Mesendoderm (in vitro differentiated cells): ENCODE measurements around the gene STX1B. TPM values are rescaled to one million over a fixed set of nuclear protein-coding genes. Genes with fewer than 3 reads are reported as not detected.
A peak's percentile ranks its signal among the peaks of the same experiment; 100 is the strongest.
"Not testable (repeated sequence)": the region's sequence is repeated elsewhere in the genome, so short reads cannot be mapped to it uniquely, and the experiment has no call there.

Experiments used
- DNase-seq: peaks from one replicate; pipeline ENCODE4 v3.0.0; 2013
- H2AK5ac ChIP-seq: 2 replicates; pipeline ENCODE4 v1.6.1; 2013; ENCODE audit warnings: low read length, inconsistent platforms
- H2BK120ac ChIP-seq: 2 replicates; pipeline ENCODE4 v1.6.1; 2013; ENCODE audit warnings: low read depth, mild to moderate bottlenecking, low read length, moderate library complexity, mixed read lengths
- H2BK15ac ChIP-seq: replicated peaks from 2 replicates; pipeline ENCODE4 v1.6.1; 2013; ENCODE audit warnings: low read depth, mild to moderate bottlenecking, moderate library complexity
- H2BK5ac ChIP-seq: 2 replicates; pipeline ENCODE4 v1.6.1; 2013; ENCODE audit warnings: low read length, inconsistent platforms
- H3K18ac ChIP-seq: 2 replicates; pipeline ENCODE4 v1.6.1; 2013; ENCODE audit warnings: mild to moderate bottlenecking, low read length, mixed read lengths
- H3K23ac ChIP-seq: one replicate; pipeline ENCODE4 v1.6.1; 2013; ENCODE audit warnings: low read length
- H3K27ac ChIP-seq: 2 replicates; pipeline ENCODE4 v1.5.1; 2013; ENCODE audit warnings: low read depth, mild to moderate bottlenecking, inconsistent platforms, low read length, moderate library complexity
- H3K27me3 ChIP-seq: 2 replicates; pipeline ENCODE4 v1.6.1; 2013; ENCODE audit warnings: low read length, control low read depth, mild to moderate bottlenecking, inconsistent platforms; ENCODE audit not compliant: insufficient read depth, poor library complexity
- H3K36me3 ChIP-seq: 2 replicates; pipeline ENCODE4 v1.6.1; 2013; ENCODE audit warnings: low read length, inconsistent platforms; ENCODE audit not compliant: control insufficient read depth, insufficient read depth
- H3K4ac ChIP-seq: one replicate; pipeline ENCODE4 v1.6.1; 2013; ENCODE audit warnings: low read depth, mild to moderate bottlenecking, low read length, moderate library complexity
- H3K4me1 ChIP-seq: 2 replicates; pipeline ENCODE4 v1.6.1; 2013; ENCODE audit warnings: low read depth, low read length, inconsistent platforms; ENCODE audit not compliant: control insufficient read depth
- H3K4me2 ChIP-seq: 2 replicates; pipeline ENCODE4 v1.6.1; 2013; ENCODE audit warnings: low read length
- H3K4me3 ChIP-seq: 2 replicates; pipeline ENCODE4 v1.5.1; 2013; ENCODE audit warnings: mild to moderate bottlenecking, low read length
- H3K56ac ChIP-seq: one replicate; pipeline ENCODE4 v1.6.1; 2013; ENCODE audit warnings: low read length
- H3K79me1 ChIP-seq: 2 replicates; pipeline ENCODE4 v1.6.1; 2013; ENCODE audit warnings: low read length, inconsistent platforms
- H3K79me2 ChIP-seq: 2 replicates; pipeline ENCODE4 v1.6.1; 2013; ENCODE audit warnings: mild to moderate bottlenecking, low read length; ENCODE audit not compliant: control insufficient read depth, insufficient read depth
- H3K9ac ChIP-seq: 2 replicates; pipeline ENCODE4 v1.6.1; 2013; ENCODE audit warnings: low read length, inconsistent platforms
- H4K5ac ChIP-seq: one replicate; pipeline ENCODE4 v1.6.1; 2013; ENCODE audit warnings: low read length
- H4K8ac ChIP-seq: one replicate; pipeline ENCODE4 v1.6.1; 2013; ENCODE audit warnings: low read depth, mild to moderate bottlenecking, control low read depth, low read length, moderate library complexity
- whole genome bisulfite sequencing: extraction: QIAGEN DNeasy Blood & Tissue Kit; methylation state at CpG from one replicate; pipeline ENCODE4 v1.1.7; 2013; ENCODE audit warnings: low lambda C conversion rate, missing lambda C conversion rate; ENCODE audit not compliant: insufficient coverage; ENCODE audit errors: extremely low coverage; 5-methylcytosine and 5-hydroxymethylcytosine counted together
- small RNA-seq: library from polyadenylated mRNA; stranded (forward); fragments of <200 nt; extraction: miRNeasy Mini kit (QIAGEN cat#:217004); gene quantifications from one replicate; pipeline ENCODE3, GENCODE V24; 2013; ENCODE audit not compliant: insufficient read depth

The STX1B gene

GRCh38 chr16:30941600-30942425 is 68.6 kb downstream of the STX1B start:
- Histone ChIP-seq H2BK120ac (no peak overlapping the region), H4K8ac (no peak overlapping the region), H3K27ac (no peak overlapping the region), H3K27me3 (no peaks in the 10 kb centered on the region), H3K4me2 (no peak overlapping the region), H3K79me2 (no peaks in the 10 kb centered on the region), H3K56ac (peak overlapping the region; percentile 35), H4K5ac (no peak overlapping the region), H3K36me3 (peaks cover 9% of the 10 kb centered on the region), H3K18ac (no peak overlapping the region), H2AK5ac (no peak overlapping the region), H3K4ac (no peak overlapping the region), H3K23ac (no peak overlapping the region), H3K4me1 (no peaks in the 10 kb centered on the region), H3K9ac (peak overlapping the region; percentile 33), H3K79me1 (peaks cover 2% of the 10 kb centered on the region), H2BK5ac (no peak overlapping the region), H2BK15ac (no peak overlapping the region), H3K4me3 (no peak overlapping the region)
- no CpG with 5 or more reads among the region's 15 CpGs for WGBS
- peak; percentile 79 for DNase-seq

DNA sequence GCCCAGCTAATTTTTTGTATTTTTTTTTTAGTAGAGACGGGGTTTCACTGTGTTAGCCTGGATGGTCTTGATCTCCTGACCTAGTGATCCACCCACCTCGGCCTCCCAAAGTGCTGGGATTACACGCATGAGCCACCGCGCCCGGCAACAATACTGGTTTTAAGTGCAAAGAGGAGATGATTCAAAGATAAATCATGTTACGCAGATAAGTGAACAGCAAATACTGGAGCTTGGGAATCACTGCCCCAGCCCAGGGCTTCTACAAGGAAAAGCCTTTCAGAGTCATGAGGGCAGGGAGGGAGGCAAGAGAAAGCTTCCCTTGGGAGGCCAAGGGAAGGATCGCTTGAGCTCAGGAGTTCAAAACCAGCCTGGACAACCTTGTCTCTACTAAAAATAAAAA is 70.9 kb downstream of the STX1B start:
- H2BK5ac ChIP-seq, H3K18ac ChIP-seq, H2AK5ac ChIP-seq, H3K23ac ChIP-seq, H3K27ac ChIP-seq, H2BK120ac ChIP-seq, H4K5ac ChIP-seq, H3K4me1 ChIP-seq, H2BK15ac ChIP-seq, H3K4me3 ChIP-seq, H3K27me3 ChIP-seq, H3K4ac ChIP-seq, H3K9ac ChIP-seq, H3K4me2 ChIP-seq, DNase-seq, H4K8ac ChIP-seq, H3K79me2 ChIP-seq, H3K56ac ChIP-seq, H3K79me1 ChIP-seq: not testable (repeated sequence)
- peaks cover 13% of the 10 kb centered on the region for H3K36me3 ChIP-seq
- no CpG with 5 or more reads among the region's 8 CpGs for WGBS

Small RNAs within 50 kb of the gene (small RNA-seq; reads per million reads assigned to genes)
- not detected for gene AC135048.1
